Mesenchymal stem cell (in vitro differentiated cells and primary cell): ENCODE results near the gene METTL13.

Source experiments
- DNase-seq: peaks from one replicate; pipeline ENCODE4 v3.0.0-alpha.2; 2013
- H2AFZ ChIP-seq: one replicate; pipeline ENCODE4 v1.6.1; 2013; ENCODE audit warnings: low read depth, mild to moderate bottlenecking, control low read depth, inconsistent platforms, low read length, moderate library complexity
- H2AK5ac ChIP-seq: 2 replicates; pipeline ENCODE4 v1.6.1; 2013; ENCODE audit warnings: low read length, moderate library complexity, mild to moderate bottlenecking, inconsistent platforms; ENCODE audit not compliant: severe bottlenecking
- H2BK120ac ChIP-seq: one replicate; pipeline ENCODE4 v1.6.1; 2013; ENCODE audit warnings: low read depth, mild to moderate bottlenecking, inconsistent platforms, low read length, moderate library complexity
- H2BK12ac ChIP-seq, 2 experiments: one replicate each; pipeline ENCODE4 v1.6.1; 2013; ENCODE audit warnings: inconsistent platforms in 2 of 2, low read length in 2 of 2, mild to moderate bottlenecking in 2 of 2, moderate library complexity in 2 of 2, control low read depth in 1 of 2
- H2BK15ac ChIP-seq: one replicate; pipeline ENCODE4 v1.6.1; 2013; ENCODE audit warnings: mild to moderate bottlenecking, low read depth, inconsistent platforms; ENCODE audit not compliant: poor library complexity, severe bottlenecking
- H2BK5ac ChIP-seq: 2 replicates; pipeline ENCODE4 v1.6.1; 2013; ENCODE audit warnings: low read depth, mild to moderate bottlenecking, low read length, control low read depth, inconsistent platforms; ENCODE audit not compliant: poor library complexity, severe bottlenecking
- H3K14ac ChIP-seq, 2 experiments: one replicate each; pipeline ENCODE4 v1.6.1; 2013; ENCODE audit warnings: inconsistent platforms in 2 of 2, low read length in 2 of 2, control low read depth in 1 of 2, mild to moderate bottlenecking in 1 of 2, moderate library complexity in 1 of 2
- H3K18ac ChIP-seq, 2 experiments: one replicate each; pipeline ENCODE4 v1.6.1; 2013; ENCODE audit warnings: inconsistent platforms in 2 of 2, low read length in 2 of 2, control low read depth in 1 of 2, low read depth in 1 of 2, mild to moderate bottlenecking in 1 of 2
- H3K23ac ChIP-seq, 2 experiments: one replicate each; pipeline ENCODE4 v1.6.1; 2013; ENCODE audit warnings: inconsistent platforms in 2 of 2, low read length in 2 of 2, mild to moderate bottlenecking in 2 of 2, moderate library complexity in 2 of 2, control low read depth in 1 of 2
- H3K27ac ChIP-seq: 2 replicates; pipeline ENCODE4 v1.5.1; 2013; ENCODE audit warnings: mild to moderate bottlenecking, moderate library complexity, low read length, control low read depth, inconsistent platforms; ENCODE audit not compliant: poor library complexity, severe bottlenecking
- H3K27me3 ChIP-seq, 2 experiments: 2 replicates each; pipeline versions ENCODE4 v1.6.1 to v1.7.0; 2013; ENCODE audit warnings: low read length in 2 of 2, mild to moderate bottlenecking in 2 of 2, moderate library complexity in 2 of 2, control low read depth in 1 of 2, inconsistent platforms in 1 of 2; ENCODE audit not compliant: control insufficient read depth in 1 of 2, insufficient read depth in 1 of 2
- H3K36me3 ChIP-seq, 2 experiments: 2 replicates each; pipeline versions ENCODE4 v1.6.1 to v1.7.0; 2013; ENCODE audit warnings: low read length in 2 of 2, control low read depth in 1 of 2, inconsistent platforms in 1 of 2, low read depth in 1 of 2, mild to moderate bottlenecking in 1 of 2; ENCODE audit not compliant: insufficient read depth in 2 of 2, control insufficient read depth in 1 of 2
- H3K4ac ChIP-seq, 2 experiments: one replicate each; pipeline ENCODE4 v1.6.1; 2013; ENCODE audit warnings: inconsistent platforms in 2 of 2, low read length in 2 of 2, mild to moderate bottlenecking in 2 of 2, moderate library complexity in 2 of 2, control low read depth in 1 of 2, low read depth in 1 of 2
- H3K4me1 ChIP-seq: 2 replicates; pipeline ENCODE4 v1.6.1; 2013; ENCODE audit warnings: low read depth, low read length, control low read depth; ENCODE audit not compliant: control insufficient read depth, insufficient read depth
- H3K4me2 ChIP-seq: 2 replicates; pipeline ENCODE4 v1.6.1; 2013; ENCODE audit warnings: low read length, mild to moderate bottlenecking, inconsistent platforms; ENCODE audit not compliant: poor library complexity, severe bottlenecking
- H3K4me3 ChIP-seq, 2 experiments: 2 replicates each; pipeline versions ENCODE4 v1.5.1 to v1.7.0; 2013; ENCODE audit warnings: low read length in 2 of 2, mild to moderate bottlenecking in 2 of 2, control low read depth in 1 of 2, low read depth in 1 of 2; ENCODE audit not compliant: insufficient read depth in 1 of 2
- H3K79me1 ChIP-seq: replicated peaks from 2 replicates; pipeline ENCODE4 v1.6.1; 2013; ENCODE audit warnings: mild to moderate bottlenecking, control low read depth, low read length, inconsistent platforms; ENCODE audit not compliant: poor library complexity, severe bottlenecking
- H3K9ac ChIP-seq: 2 replicates; pipeline ENCODE4 v1.7.0; 2013; ENCODE audit warnings: mild to moderate bottlenecking, low read length, moderate library complexity
- H3K9me3 ChIP-seq: 2 replicates; pipeline ENCODE4 v1.7.0; 2013; ENCODE audit warnings: mild to moderate bottlenecking, low read length; ENCODE audit not compliant: control insufficient read depth
- H4K8ac ChIP-seq: one replicate; pipeline ENCODE4 v1.6.1; 2013; ENCODE audit warnings: inconsistent platforms, mild to moderate bottlenecking, low read length, moderate library complexity
- H4K91ac ChIP-seq: one replicate; pipeline ENCODE4 v1.6.1; 2013; ENCODE audit warnings: mild to moderate bottlenecking, low read length, inconsistent platforms
- WGBS: methylation state at CpG from one replicate; pipeline ENCODE4 v1.1.7; 2013; ENCODE audit warnings: mixed read lengths; 5-methylcytosine and 5-hydroxymethylcytosine counted together

The METTL13 gene

DNA sequence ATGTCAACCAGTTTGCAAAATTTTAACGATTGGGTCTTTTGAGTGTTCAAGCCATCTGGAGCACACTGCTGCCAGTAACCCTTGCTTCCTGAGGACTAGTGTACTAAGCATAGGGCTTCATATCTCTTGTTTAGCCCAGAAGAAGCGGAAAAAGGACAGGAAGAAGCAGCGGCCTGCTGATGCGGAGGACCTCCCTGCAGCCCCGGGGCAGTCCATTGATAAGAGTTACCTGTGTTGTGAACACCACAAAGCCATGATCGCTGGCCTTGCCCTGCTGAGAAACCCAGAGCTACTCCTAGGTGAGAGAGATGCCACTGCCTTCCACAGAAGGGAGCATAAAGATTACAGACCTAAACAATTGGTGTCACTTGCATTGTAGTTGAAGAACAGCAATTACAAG lies 8.9 kb downstream of the METTL13 start:
- Histone ChIP-seq H3K4me2 (no peak overlapping the region), H3K4me3 (no peak overlapping the region)

DNA sequence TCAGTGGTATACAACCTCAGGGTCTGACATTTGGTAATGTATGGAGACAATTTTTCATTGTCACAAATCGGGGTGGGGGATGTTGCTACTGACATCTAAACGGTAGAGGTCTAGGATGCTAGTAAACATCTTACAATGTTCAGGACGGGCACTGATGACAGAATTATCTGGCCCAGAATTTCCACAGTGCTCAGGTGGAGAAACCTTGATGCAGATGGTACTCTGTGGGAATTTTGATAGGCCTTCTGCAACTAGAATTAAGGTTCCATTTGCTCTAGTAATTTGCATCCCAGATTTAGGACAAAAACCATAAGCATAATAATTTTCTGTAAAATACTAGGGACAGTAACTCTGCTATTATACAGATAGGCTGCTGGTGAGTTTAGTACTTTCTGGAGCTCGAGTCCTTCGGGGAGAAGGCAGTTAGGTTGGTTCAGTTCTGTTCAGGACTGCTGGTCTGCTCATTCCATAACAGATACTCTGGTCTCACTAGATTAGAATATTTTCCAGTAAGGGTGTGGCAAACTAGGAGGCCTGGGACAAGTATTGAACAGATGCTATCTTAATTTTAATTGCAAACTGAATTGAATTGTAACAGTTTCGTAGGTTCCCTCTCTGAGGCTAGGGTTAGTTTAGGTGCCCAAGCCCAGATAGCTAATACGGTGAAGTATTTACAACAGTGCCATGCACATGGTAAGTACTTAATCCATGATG lies 11.4 kb downstream of the METTL13 start:
- Histone ChIP-seq H2AFZ (no peak overlapping the region), H3K23ac (no peak overlapping the region), H2BK15ac (no peak overlapping the region), H3K36me3 (peaks cover 29 to 81% of the 10 kb centered on the region in 2 experiments), H3K14ac (no peak overlapping the region), H4K8ac (no peak overlapping the region), H3K4ac (no peak overlapping the region), H2AK5ac (no peak overlapping the region), H3K27me3 (no peaks in the 10 kb centered on the region), H2BK5ac (no peak overlapping the region), H4K91ac (no peak overlapping the region), H3K9me3 (no peaks in the 10 kb centered on the region), H3K79me1 (peaks cover 17% of the 10 kb centered on the region), H2BK12ac (no peak overlapping the region), H2BK120ac (no peak overlapping the region), H3K4me2 (no peak overlapping the region), H3K18ac (no peak overlapping the region), H3K4me1 (peaks cover 2% of the 10 kb centered on the region), H3K4me3 (no peak overlapping the region), H3K9ac (no peak overlapping the region), H3K27ac (no peak overlapping the region)
- no peak for DNase-seq
- WGBS: 98% methylated on average over 7 of the region's 7 CpGs

More for the DNA sequence above, 8.9 kb downstream of the METTL13 start:
- Histone ChIP-seq H2AFZ (no peak overlapping the region), H3K4ac (no peak overlapping the region), H3K4me1 (peaks cover 2% of the 10 kb centered on the region), H4K8ac (no peak overlapping the region), H3K23ac (no peak overlapping the region), H3K9me3 (no peaks in the 10 kb centered on the region), H4K91ac (no peak overlapping the region), H3K18ac (no peak overlapping the region), H3K36me3 (peaks cover 36 to 81% of the 10 kb centered on the region in 2 experiments), H2AK5ac (no peak overlapping the region), H3K27ac (no peak overlapping the region), H2BK12ac (no peak overlapping the region), H3K79me1 (peaks cover 32% of the 10 kb centered on the region), H3K9ac (no peak overlapping the region), H2BK120ac (no peak overlapping the region), H2BK5ac (no peak overlapping the region), H3K27me3 (no peaks in the 10 kb centered on the region), H3K14ac (no peak overlapping the region), H2BK15ac (no peak overlapping the region)
- DNase-seq: no peak
- 97% methylated on average over 6 of the region's 6 CpGs for WGBS

DNA sequence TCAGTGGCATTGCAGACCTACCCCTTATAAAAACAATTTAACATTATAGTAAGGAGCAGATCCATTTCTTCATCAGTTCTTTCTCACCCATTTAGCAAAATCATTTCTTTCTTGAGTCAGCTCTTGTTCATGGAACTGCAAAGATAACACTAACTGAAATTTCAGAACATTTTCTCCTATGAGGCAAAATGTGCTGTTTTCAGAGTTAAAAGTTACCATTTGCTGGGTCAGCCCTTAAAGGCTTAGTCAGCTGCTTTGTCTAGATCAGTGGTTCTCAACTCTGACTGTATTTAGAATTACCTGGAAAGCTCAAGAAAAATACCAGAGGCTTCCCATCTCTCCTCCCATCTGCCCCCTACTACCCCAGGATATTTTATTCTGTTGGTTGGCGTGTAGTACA lies 12.2 kb downstream of the METTL13 start:
- H3K36me3 ChIP-seq: peaks cover 27 to 76% of the 10 kb centered on the region in 2 experiments
- H4K8ac ChIP-seq: no peak overlapping the region
- no peak overlapping the region for H3K4me3 ChIP-seq
- H3K27me3 ChIP-seq: no peaks in the 10 kb centered on the region
- no peak overlapping the region for H3K18ac ChIP-seq
- H2AK5ac ChIP-seq: no peak overlapping the region
- no peak overlapping the region for H4K91ac ChIP-seq
- H2BK12ac ChIP-seq: no peak overlapping the region
- WGBS: 71% methylated on average over 1 of the region's 1 CpG
- peak overlapping the region; percentile 55 for H3K9ac ChIP-seq
- no peaks in the 10 kb centered on the region for H3K9me3 ChIP-seq
- H3K4me2 ChIP-seq: no peak overlapping the region
- H3K79me1 ChIP-seq: peaks cover 14% of the 10 kb centered on the region
- H2BK15ac ChIP-seq: no peak overlapping the region
- H3K27ac ChIP-seq: peak overlapping the region; percentile 51
- no peak overlapping the region for H2BK120ac ChIP-seq
- H3K23ac ChIP-seq: no peak overlapping the region
- DNase-seq: no peak
- H3K14ac ChIP-seq: no peak overlapping the region
- no peak overlapping the region for H2AFZ ChIP-seq
- no peak overlapping the region for H2BK5ac ChIP-seq
- peaks cover 2% of the 10 kb centered on the region for H3K4me1 ChIP-seq
- no peak overlapping the region for H3K4ac ChIP-seq

DNA sequence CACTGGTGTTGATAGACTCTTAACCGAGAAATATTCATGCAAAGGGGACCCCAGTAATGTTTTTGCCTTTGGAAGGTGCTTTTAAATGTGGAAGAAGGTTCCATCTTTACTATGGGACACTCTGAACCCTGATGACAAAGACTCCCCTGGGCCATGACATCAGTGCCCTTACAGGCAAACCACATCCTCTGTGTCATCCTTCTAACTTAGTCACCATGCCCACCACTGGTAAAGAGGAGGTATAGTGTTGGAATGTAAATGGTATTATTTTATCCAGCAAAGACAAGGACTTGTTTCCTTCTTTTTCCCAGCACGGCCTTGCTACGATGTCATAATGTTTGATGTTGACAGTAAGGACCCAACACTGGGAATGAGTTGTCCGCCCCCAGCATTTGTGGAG lies 12.6 kb downstream of the METTL13 start:
- Histone ChIP-seq H3K27me3 (no peaks in the 10 kb centered on the region), H3K23ac (no peak overlapping the region), H3K9me3 (no peaks in the 10 kb centered on the region), H2AK5ac (no peak overlapping the region), H3K9ac (peak overlapping the region; percentile 55), H2BK120ac (no peak overlapping the region), H3K4me3 (no peak overlapping the region), H4K91ac (no peak overlapping the region), H2BK15ac (no peak overlapping the region), H3K79me1 (peaks cover 11% of the 10 kb centered on the region), H3K14ac (no peak overlapping the region), H3K4me1 (peaks cover 2% of the 10 kb centered on the region), H3K4ac (no peak overlapping the region), H2BK12ac (no peak overlapping the region), H3K27ac (peak overlapping the region; percentile 51), H3K4me2 (no peak overlapping the region), H3K36me3 (peaks cover 25 to 74% of the 10 kb centered on the region in 2 experiments), H3K18ac (no peak overlapping the region), H2AFZ (no peak overlapping the region), H4K8ac (no peak overlapping the region), H2BK5ac (no peak overlapping the region)
- 33% methylated on average over 4 of the region's 4 CpGs for WGBS
- peak; percentile 72 for DNase-seq
